Amniotic epithelial cell (primary cell): ENCODE results near the gene YTHDC2.
"Not testable (repeated sequence)": the region's sequence is repeated elsewhere in the genome, so short reads cannot be mapped to it uniquely, and the experiment has no call there.

Experiments
- DNase-seq: peaks from one replicate; pipeline ENCODE4 v3.0.0-alpha.2; 2010; ENCODE audit warnings: low read depth

The YTHDC2 gene

DNA sequence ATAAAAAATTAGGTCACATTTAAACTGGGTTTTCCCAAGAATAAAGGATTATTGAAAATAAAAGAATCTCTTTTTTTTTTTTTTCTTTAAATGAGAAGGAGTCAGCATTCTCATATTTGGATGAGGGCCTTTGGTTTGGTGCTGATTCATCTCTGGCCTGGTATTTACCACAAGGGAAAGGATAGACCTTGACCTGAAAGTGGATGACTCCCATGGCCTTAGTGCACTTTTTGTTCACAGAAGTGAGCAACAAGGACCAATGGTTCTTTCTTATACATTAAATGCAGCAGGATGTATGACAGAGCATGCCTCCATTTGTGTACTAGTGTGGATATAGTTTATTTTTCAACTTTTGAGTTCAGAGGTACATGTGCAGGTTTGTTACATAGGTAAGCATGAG is 6.9 kb downstream of the YTHDC2 start:
- peak; percentile 75 for DNase-seq

DNA sequence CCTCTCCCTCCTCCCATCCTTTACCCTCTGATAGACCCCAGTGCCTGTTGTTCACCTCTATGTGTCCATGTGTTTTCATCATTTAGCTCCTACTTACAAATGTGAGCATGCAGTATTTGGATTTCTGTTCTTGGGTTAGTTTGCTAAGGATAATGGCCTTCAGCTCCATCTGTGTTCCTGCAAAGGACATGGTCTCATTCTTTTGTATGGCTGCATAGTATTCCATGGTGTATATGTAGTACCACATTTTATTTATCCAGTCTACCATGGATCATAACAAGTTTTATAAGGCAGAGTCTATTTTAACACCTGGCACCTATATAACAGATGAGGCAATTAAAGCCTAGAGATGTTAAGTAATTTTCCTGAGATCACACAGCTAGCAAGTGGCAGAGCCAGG is 7.4 kb downstream of the YTHDC2 start:
- no peak for DNase-seq

DNA sequence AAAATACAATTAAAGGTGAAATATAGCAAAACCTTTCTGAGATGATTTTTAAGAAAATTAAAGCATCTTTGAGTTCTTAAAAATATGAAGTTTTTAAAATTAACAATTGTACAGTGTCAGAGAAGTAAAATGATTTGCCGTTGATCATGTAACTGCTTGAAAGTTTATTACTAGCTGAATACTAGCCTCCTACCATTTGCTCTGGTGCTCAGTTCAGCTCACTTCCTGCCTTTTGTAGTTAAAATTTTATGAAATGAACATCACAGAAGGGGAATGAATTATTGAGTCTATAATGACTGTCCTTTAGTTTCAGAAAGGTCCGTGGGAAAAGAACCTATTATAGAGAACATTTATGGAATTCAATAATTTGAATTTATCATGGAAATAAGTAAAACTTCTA is 9.7 kb downstream of the YTHDC2 start:
- DNase-seq, result no peak

DNA sequence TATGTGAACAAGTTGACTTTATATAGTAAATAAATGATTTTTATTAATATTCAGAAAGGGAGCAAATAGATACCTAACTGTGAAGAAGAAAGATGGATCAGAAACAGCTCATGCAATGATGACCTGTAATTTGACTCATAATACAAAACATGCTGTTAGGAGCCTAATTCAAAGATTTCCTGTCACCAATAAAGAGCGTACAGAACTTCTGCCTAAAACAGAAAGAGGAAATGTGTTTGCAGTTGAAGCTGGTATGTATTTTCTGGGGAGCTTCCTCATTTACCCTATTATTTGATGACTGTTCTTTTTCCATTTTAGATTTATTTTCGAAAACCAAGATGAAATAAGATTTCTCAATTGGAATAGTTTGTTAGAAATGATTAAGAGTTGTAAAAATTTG is 11.4 kb downstream of the YTHDC2 start:
- no peak for DNase-seq

DNA sequence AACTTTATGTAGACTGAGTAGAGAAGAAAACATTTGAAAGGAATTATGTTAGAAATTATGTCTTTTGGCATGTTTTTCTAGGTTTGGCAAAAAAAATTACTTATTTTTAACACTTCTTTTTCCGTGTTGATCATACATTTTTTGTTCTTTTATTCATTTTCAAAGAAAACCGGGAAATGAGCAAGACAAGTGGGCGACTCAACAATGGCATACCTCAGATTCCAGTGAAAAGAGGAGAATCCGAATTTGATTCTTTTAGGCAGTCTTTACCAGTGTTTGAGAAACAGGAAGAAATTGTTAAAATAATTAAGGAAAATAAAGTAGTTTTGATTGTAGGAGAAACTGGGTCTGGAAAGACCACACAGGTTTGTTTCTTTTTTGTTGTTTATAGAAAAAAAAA is 12.9 kb downstream of the YTHDC2 start:
- no peak for DNase-seq

DNA sequence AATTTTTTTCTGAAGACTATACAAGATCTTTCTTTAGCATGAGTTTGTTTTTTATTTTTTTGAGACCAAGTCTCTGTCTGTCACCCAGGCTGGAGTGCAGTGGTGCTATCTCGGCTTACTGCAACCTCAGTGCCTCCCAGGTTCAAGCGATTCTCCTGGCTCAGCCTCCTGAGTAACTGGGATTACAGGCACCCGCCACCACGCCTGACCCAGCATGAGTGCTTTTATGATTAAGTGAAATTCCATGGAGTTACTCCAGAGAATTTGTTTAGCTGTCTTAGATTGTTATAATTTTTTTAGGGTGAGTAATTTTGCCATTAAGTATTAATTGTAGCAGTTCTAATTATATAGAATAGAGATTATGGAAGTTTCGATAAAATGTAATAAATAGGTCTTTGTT is 14.3 kb downstream of the YTHDC2 start:
- peak; percentile 70 for DNase-seq

DNA sequence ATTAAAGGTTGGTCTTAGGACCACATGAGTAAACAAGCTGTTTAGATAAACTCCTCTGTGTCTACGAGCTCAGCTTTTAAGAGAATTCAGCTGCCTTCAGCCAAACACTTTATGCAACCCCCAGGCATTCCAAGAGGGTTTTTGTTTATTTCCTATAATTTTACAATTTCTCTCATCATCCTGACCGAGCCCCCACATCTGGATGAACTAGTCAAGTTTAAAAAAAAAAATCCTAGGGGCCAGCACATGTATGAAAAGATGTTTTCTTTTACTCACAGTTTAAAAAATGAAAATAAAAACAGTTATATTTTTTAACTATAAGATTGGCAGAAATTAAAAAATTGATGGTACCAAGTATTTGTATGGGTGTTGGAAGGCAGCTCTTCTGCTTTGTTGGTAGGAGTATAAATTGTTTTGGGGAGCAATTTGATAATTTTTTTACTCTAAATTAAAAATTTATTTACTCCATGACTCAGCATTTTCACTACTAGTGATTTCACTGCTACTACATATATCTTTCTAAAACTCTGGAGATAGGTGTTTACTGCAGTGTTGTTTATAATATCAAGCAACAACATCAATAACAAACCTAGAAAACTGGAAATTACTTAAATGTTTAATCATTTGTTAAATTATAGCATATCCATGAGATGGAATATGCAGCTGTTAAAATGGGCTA is 18.1 kb downstream of the YTHDC2 start:
- DNase-seq, result peak; percentile 45

DNA sequence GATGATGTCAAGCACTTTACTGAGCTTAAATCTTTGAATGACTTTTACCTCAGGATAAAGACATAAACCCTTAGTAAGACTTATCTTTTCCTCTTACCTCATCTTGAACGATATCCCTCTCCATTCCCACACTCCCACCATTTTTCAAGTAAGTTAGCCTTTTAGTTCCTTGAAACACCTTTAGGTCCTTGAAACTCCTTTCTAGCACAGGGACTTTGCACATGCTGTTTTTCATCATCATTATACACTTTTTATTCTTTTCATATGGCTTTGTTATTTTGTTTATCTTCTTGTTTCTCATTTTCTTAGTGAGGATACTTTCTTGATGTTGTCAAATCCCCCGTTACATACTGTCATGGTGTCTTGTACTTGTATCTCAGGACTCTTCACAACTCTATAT is 24.8 kb downstream of the YTHDC2 start:
- no peak for DNase-seq

DNA sequence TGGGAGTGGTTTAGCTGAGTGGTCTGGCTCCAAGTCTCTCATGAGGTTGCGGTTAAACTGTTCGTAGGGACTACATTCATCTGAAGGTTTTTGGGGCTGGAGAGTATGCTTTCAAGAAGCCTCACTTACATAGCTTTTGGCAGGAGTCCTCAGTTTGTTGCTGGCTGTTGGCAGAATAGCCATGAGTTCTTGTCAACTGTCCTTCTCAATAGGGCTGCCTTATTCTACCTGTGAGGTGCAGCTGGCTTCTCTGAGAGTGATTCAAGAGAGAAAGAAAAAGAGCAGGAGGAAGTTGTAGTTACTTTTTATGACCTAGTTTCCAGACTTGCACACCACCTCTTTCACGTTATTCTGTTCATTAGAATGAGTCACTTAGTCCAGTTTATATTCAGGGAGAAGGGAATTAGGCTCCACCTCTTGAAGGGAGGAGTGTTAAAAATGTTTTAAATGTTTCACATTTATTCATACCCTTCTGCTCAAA is 33.2 kb downstream of the YTHDC2 start:
- DNase-seq, result peak; percentile 86

DNA sequence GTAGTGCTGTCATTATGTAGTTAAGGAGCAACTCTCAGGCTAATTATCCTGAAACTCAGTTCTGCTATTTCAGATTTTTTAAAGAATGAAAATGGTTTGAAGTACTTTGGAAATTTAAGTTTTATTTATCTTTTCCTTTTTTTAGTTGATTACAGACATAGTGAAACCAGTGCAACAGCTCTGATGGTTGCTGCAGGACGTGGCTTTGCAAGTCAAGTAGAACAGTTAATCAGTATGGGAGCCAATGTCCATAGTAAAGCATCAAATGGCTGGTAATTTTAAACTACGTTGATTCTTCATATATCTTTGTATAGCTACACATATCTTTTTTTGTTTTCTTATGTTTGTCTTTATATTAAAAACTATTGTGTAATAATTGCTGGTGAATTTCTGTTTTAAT is 34.9 kb downstream of the YTHDC2 start:
- no peak for DNase-seq

DNA sequence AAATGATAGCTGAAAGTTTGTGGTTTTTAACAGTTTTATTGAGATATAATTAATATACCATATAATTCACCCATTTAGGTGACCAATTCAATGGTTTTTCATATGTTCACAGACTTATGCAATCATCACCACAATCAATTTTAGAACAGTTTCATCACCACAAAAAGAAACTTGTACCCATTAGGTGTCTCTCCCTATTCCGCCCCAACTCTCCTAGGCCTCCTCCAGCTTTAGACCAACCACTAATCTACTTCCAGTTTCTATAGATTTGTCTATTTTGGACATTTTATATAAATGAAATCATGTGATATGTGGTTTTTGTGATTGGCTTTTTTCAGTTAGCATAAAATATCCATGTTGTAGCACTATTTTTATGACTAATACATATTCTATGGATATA is 38.6 kb downstream of the YTHDC2 start:
- DNase-seq, result no peak

DNA sequence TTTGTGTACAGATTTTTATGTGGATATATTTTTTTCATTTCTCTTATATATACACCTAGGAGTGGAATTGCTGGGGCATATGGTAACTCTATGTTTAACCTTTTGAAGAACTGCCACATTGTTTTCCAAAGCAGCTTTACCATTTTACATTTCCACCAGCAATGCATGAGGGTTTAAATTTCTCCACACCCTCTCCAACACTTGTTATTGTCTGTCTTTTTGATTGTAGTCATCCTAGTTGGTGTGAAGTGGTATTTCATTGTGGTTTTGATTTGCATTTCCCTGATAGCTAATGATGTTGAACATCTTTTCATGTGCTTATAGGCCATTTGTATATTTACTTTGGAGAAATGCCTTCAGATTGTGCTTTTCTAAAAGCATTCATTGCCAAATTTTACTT is 39.1 kb downstream of the YTHDC2 start:
- no peak for DNase-seq

DNA sequence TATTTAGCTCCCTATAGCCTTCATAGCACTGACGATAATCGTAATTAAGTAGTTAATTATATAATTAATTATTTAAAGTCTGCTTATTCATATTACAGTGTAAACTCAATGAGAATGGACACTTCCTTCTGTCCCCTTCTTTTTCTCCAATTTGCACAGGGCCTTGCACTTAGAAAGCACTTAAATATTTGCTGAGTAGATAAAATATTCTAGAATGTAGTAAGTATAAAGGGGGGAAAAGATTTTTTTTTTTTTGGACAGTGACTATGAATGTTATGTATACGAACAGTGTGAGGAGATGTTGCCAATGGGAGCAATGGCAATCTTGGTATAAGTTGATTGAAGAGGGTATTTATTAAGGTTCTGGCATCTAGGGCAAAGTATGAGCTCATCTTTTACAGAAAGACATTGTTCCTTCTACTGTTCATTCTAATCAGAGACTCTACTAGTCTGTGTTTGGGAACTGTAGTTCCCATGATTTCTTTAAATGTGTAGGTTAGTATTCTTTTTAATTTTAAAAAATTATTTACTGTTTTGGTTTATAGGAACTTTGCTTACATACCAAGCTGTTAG is 49.4 kb downstream of the YTHDC2 start:
- no peak for DNase-seq

DNA sequence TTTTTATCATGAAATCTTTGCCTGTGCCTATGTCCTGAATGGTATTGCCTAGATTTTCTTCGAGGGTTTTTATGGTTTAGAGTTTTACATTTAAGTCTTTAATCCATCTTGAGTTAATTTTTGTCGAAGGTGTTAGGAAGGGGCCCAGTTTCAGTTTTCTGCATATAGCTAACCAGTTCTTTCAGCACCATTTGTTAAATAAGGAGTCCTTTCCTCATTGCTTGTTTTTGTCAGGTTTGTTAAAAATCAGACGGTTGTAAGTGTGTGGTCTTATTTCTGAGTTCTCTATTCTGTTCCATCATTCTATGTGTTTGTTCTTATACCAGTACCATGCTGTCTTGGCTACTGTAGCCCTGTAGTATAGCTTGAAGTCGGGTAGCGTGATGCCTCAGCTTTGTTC is 55.9 kb downstream of the YTHDC2 start:
- DNase-seq, result no peak

DNA sequence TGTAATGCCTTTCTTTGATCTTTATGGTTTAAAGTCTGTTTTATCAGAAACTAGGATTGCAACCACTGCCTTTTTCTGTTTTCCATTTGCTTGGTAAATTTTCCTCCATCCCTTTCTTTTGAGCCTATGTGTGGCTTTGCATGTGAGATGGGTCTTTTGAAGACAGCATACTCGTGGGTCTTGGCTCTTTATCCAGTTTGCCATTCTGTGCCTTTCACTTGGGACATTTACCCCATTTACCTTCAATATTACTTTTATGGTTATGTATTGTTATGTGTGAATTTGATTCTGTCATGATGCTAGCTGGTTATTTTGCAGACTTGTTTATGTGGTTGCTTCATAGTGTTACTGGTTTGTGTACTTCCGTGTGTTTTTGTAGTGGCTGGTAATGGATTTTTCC is 59.2 kb downstream of the YTHDC2 start:
- peak; percentile 18 for DNase-seq

DNA sequence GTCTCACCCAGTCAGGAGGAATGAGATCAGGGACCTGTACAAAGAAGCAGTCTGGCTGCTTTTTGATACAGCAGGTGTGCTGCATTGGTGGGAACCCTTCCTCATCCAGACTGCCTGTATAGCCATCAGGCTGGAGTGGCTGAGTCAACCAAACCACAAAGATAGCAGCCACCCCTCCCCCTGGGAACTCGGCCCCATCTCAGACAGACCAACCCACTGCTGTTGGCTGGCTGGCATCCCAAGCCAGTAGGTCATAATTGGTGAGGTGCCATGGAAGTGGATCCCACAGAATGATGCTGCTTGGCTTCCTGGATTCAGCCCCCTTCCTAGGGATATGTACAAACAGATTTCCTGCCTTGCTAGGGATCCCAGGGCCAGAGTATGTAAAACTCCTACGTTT is 60.9 kb downstream of the YTHDC2 start:
- peak; percentile 92 for DNase-seq

DNA sequence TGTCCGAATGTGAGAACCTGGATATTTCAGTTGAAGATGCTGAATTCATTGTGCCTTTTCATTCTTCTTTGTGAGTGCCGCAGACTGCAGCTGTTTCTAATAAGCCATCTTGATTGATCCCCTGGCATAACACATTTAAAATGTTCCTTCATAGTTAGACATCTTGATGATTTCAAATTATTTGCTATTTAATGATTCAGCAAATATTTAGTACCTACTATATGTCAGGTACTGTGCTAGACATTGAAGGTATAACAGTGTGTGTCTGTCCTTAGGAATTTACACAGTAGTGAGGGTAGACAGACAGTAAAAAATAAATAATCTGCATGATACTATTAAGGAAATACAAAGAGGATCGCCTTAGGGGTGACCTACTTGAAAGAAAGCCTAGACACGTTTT is 61.6 kb downstream of the YTHDC2 start:
- DNase-seq, result no peak

DNA sequence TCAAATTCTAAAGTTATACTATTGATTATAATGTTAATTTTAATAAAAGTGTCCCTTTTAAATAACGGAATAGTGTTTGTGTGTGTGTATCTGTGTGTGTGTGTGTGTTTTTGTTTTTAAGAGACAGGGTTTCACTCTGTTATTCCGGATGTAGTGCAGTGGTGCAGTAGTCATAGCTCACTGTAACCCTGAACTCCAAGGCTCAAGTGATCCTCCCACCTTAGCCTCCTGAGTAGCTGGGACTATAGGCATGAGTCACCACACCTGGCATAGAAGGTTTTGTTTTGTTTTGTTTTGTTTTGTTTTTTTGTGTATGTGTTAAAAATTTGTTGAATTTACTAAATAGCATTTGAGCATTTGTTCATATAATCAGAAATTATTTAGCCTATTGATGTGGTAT is 64.6 kb downstream of the YTHDC2 start:
- DNase-seq, result peak; percentile 8

DNA sequence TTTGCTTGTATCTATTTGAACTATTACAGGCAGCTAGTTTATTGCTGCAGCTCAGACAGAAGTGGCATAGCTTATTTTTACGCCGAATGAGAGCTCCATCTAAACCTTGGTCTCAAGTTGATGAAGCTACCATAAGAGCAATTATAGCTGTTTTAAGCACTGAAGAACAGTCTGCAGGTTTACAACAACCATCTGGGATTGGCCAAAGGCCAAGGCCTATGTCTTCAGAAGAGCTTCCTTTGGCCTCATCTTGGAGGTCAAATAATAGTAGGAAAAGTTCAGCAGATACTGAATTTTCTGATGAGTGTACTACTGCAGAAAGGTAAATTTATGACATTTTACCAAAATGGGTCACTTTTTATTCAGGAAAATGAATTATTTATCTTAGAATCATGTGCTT is 67.9 kb downstream of the YTHDC2 start:
- DNase-seq, result peak; percentile 18

DNA sequence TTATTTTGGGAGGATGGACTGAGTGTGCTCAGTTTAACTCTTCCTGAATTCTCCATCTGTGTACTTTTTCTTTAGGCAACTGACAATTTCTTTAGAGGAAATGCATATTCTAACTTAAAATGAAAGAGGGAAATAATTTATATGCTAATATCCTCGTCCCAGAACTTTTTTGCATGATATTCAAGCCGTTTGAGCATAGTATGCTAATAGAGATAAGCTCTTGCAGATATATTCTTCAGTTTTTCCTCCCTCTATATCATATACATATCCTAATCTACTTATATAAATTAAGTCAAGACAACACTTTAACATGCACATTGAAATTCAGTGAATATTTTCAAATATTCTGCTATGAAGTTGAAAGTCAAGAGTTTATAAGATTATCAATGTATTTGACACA is 84.7 kb downstream of the YTHDC2 start:
- no peak for DNase-seq

DNA sequence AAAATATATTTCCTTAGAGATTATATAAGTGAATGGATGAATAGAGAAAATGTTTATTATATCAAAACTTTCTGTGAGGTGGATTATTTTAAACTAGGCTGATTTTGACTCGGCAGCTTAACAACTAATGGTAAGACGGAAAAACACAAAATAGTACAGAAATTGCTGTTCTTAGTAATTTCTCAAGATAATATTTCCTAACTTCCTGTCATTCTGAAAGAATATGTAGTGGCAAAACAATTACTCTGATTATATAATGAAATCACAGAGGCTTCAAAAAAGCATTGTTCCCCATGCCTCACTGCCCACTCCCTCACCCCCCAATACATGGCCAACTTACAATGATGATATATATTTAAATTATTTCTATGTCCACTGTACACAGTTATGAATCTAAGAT is 85.4 kb downstream of the YTHDC2 start:
- DNase-seq, result no peak

DNA sequence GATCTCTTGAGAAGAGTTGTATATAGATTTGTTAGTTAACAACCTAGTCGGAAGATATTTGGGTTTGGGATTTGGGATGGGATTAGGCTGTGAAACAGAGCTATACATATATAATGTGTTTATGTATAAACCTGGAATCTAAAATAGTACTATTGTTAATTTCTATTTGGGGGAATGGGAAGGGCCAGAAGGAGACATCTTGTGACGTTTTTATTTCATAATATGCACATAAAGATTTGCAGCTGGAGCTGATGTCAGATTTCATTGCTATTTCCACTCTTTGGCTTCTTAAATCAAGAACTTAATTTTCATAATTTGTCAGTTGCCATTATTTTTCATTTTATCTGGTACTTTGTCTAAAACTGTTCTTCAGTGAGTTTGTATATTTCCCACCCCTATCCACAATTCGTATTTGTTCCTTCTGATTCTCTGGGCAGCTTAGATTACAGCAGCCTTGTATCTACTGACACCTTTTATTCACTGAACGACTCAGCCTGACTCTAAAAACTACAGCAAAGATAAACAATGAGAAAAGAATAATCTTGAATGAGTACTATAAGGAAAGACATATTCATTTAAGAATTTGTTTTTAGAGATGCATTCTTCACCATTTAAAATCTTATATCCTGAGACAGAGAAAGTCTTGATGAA is 86.9 kb downstream of the YTHDC2 start:
- no peak for DNase-seq

DNA sequence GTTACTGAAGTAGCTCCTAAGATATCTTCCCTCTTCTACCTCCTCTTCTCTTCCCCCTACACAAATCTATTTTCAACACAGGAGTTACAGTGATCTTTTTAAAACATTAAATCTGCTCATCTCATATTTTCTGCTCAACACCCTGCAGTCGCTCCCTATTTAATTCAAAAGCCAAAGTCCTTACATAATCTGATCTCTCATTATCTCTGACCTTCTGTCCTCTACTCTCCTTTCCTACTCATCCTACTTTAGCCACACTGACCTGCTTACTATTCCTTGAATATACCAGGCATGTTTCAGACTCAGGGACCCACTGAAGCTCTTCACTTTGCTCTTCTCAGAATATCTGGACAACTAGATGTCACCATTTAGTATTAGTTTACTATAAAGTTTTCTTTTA is 87.9 kb downstream of the YTHDC2 start:
- DNase-seq, result no peak

DNA sequence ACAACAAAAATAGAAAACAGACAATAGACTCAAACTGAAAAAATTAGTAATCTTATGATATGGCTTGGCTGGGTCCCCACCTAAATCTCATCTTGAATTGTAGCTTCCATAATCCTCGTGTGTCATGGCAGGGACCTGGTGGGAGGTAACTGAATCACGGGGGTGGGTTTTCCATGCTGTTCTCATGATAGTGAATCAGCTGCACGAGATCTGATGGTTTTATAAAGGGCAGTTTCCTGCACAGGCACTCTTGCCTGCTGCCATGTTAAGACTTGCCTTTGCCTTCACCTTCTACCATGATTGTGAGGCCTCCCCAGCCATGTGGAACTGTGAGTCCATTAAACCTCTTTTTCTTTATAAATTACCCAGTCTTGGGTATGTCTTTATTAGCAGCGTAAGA is 89.8 kb downstream of the YTHDC2 start:
- DNase-seq, result not testable (repeated sequence)
